Caco-2 (cell line): ENCODE results near the gene EWSR1. TPM values are rescaled to one million over a fixed set of nuclear protein-coding genes. Genes with fewer than 3 reads are reported as not detected.

Source experiments
- BruUV-seq: library from RNA; stranded (reverse); fragments of 400-500 nt; replicated peaks from 2 replicates; lab custom pipeline; 2021; lab: Mats Ljungman, UMichigan
- CTCF ChIA-PET: fragments of 300-600 bp; sonication (Branson Sonifier 250); formaldehyde crosslinking; loops from one replicate; lab custom pipeline; 2022; ENCODE audit warnings: antibody characterized with exemption; lab: Charles Lee
- POLR2A ChIA-PET: fragments of 300-600 bp; sonication (Branson Sonifier 250); formaldehyde crosslinking; loops from one replicate; lab custom pipeline; 2022; ENCODE audit warnings: antibody characterized with exemption; lab: Charles Lee
- DNase-seq, 2 experiments: peaks; one replicate each; pipeline versions ENCODE4 v3.0.0 to v3.0.0-alpha.2; 2020 to 2022
- H3K27me3 ChIP-seq: replicated peaks from 2 replicates; pipeline ENCODE4 v1.6.0; 2011; ENCODE audit warnings: low read length; ENCODE audit not compliant: control insufficient read depth, insufficient read depth
- H3K36me3 ChIP-seq: 2 replicates; pipeline ENCODE4 v1.5.1; 2011; ENCODE audit warnings: low read length; ENCODE audit not compliant: control insufficient read depth, insufficient read depth
- H3K4me1 ChIP-seq: fragments of 250-450 bp; sonication (Bioruptor Pico); 2 replicates; pipeline ENCODE4 v1.5.1; 2020; ENCODE audit warnings: mild to moderate bottlenecking
- H3K4me3 ChIP-seq: 2 replicates; pipeline ENCODE4 v1.5.1; 2011; ENCODE audit warnings: low read depth, mild to moderate bottlenecking, control low read depth, low read length
- H3K9me3 ChIP-seq: fragments of 250-450 bp; sonication (Bioruptor Pico); 2 replicates; pipeline ENCODE4 v1.5.1; 2020; ENCODE audit warnings: mild to moderate bottlenecking, moderate library complexity
- H3K27ac Mint-ChIP-seq: one replicate; pipeline ENCODE4 v1.8.0; 2022; ENCODE audit warnings: mixed read lengths; ENCODE audit not compliant: unreplicated experiment
- H3K27me3 Mint-ChIP-seq: one replicate; pipeline ENCODE4 v1.8.0; 2022; ENCODE audit warnings: mixed read lengths; ENCODE audit not compliant: insufficient read depth, unreplicated experiment
- H3K36me3 Mint-ChIP-seq: one replicate; pipeline ENCODE4 v1.8.0; 2022; ENCODE audit warnings: mild to moderate bottlenecking, mixed read lengths; ENCODE audit not compliant: insufficient read depth, unreplicated experiment
- H3K4me1 Mint-ChIP-seq: one replicate; pipeline ENCODE4 v1.8.0; 2022; ENCODE audit warnings: low read depth, mixed read lengths; ENCODE audit not compliant: unreplicated experiment
- H3K4me3 Mint-ChIP-seq: one replicate; pipeline ENCODE4 v1.8.0; 2022; ENCODE audit warnings: mild to moderate bottlenecking, moderate library complexity, mixed read lengths; ENCODE audit not compliant: unreplicated experiment
- H3K9me3 Mint-ChIP-seq: one replicate; pipeline ENCODE4 v1.8.0; 2022; ENCODE audit warnings: mixed read lengths; ENCODE audit not compliant: unreplicated experiment
- intact Hi-C: fragments of 100-400 bp; cut with micrococcal nuclease; formaldehyde crosslinking; loops from one replicate; pipeline ENCODE4 v1.10.0; 2022; ENCODE audit not compliant: unreplicated experiment
- total RNA-seq: library from RNA; stranded (reverse); gene quantifications from 2 replicates; pipeline ENCODE4 v1.2.3, GENCODE V29; 2022
- TF ChIP-seq, protein P1 (sequence below), 2 experiments: fragments of 200-600 bp in 1 of 2; IDR thresholded peaks; 1 replicate in 1 of 2; 2 replicates in 1 of 2; pipeline versions ENCODE4 v1.5.1 to v1.8.0; 2011 to 2022; ENCODE audit warnings: antibody characterized with exemption in 1 of 2, control low read depth in 1 of 2, inconsistent platforms in 1 of 2, low read depth in 1 of 2, low read length in 1 of 2, mild to moderate bottlenecking in 1 of 2, moderate library complexity in 1 of 2; ENCODE audit not compliant: insufficient read depth in 1 of 2, severe bottlenecking in 1 of 2, unreplicated experiment in 1 of 2

Gene EWSR1
- total RNA-seq, 1 experiment from 2014 or later, result 358 TPM

GRCh38 chr22:29331213-29331612, 63.1 kb downstream of the EWSR1 start:
- Mint-ChIP-seq H3K27me3 (no peaks in the 10 kb centered on the region), H3K4me3 (no peak overlapping the region), H3K9me3 (no peaks in the 10 kb centered on the region), H3K27ac (no peak overlapping the region), H3K36me3 (peaks cover 14% of the 10 kb centered on the region), H3K4me1 (no peaks in the 10 kb centered on the region)
- no peaks in the 10 kb centered on the region for H3K9me3 ChIP-seq
- H3K27me3 ChIP-seq, result no peaks in the 10 kb centered on the region
- no peaks in the 10 kb centered on the region for H3K4me1 ChIP-seq
- no TSS peak for BruUV-seq
- intact Hi-C loops, result no loop called here
- no peak for DNase-seq
- POLR2A ChIA-PET, result no interaction called here
- TF ChIP-seq, protein P1, sequence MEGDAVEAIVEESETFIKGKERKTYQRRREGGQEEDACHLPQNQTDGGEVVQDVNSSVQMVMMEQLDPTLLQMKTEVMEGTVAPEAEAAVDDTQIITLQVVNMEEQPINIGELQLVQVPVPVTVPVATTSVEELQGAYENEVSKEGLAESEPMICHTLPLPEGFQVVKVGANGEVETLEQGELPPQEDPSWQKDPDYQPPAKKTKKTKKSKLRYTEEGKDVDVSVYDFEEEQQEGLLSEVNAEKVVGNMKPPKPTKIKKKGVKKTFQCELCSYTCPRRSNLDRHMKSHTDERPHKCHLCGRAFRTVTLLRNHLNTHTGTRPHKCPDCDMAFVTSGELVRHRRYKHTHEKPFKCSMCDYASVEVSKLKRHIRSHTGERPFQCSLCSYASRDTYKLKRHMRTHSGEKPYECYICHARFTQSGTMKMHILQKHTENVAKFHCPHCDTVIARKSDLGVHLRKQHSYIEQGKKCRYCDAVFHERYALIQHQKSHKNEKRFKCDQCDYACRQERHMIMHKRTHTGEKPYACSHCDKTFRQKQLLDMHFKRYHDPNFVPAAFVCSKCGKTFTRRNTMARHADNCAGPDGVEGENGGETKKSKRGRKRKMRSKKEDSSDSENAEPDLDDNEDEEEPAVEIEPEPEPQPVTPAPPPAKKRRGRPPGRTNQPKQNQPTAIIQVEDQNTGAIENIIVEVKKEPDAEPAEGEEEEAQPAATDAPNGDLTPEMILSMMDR (IDR thresholded peaks at IDR 0.05; ENCODE audit: insufficient read depth in 1 of 2, low read depth in 1 of 2, low read length in 1 of 2, severe bottlenecking in 1 of 2, unreplicated experiment in 1 of 2), result no peak
- CTCF ChIA-PET, result no interaction called here
- peaks cover 1% of the 10 kb centered on the region for H3K36me3 ChIP-seq
- no peak overlapping the region for H3K4me3 ChIP-seq

DNA sequence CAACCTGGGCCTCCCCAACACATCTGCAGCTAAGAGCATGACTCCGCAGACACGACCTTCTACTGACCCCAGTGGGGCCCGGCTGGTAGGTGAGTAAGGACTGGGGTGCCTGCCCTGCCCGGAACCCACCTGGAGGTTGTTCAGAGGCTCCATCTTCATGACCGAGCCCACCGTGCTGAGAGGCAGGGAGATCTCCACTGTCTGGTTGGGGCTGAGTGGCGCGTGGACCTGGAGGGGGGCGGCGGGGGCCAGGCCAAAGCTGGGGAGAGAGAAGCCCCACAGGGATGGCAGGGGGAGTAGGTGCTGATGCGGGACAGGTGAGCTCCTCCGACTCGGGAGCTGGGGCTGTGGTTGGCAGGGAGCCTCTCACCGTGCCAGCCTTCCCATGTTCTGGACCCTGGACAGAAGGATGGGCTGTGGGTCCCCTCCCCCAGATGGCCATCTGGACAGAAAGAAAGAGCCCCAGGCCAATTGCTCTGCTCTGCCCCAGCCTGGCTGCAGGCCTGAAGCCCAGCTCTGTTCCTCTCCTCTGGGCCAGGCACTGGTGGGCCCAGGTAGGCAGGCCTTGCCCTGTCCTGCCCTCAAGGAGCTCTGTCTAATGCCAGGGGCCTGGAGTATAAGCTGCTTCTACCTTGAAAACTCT, 63.7 kb downstream of the EWSR1 start:
- no peak overlapping the region for H3K4me3 ChIP-seq
- no peaks in the 10 kb centered on the region for H3K27me3 Mint-ChIP-seq
- H3K9me3 Mint-ChIP-seq, result no peaks in the 10 kb centered on the region
- no peak for DNase-seq
- H3K27me3 ChIP-seq, result no peaks in the 10 kb centered on the region
- ChIA-PET CTCF (no interaction called here), POLR2A (no interaction called here)
- intact Hi-C loops, result no loop called here
- H3K4me3 Mint-ChIP-seq, result no peak overlapping the region
- peaks cover 14% of the 10 kb centered on the region for H3K36me3 Mint-ChIP-seq
- TF ChIP-seq, protein P1 (IDR thresholded peaks at IDR 0.05; ENCODE audit: insufficient read depth in 1 of 2, low read depth in 1 of 2, low read length in 1 of 2, severe bottlenecking in 1 of 2, unreplicated experiment in 1 of 2), result no peak
- no peaks in the 10 kb centered on the region for H3K4me1 ChIP-seq
- H3K36me3 ChIP-seq, result peaks cover 1% of the 10 kb centered on the region
- H3K4me1 Mint-ChIP-seq, result no peaks in the 10 kb centered on the region
- no peaks in the 10 kb centered on the region for H3K9me3 ChIP-seq
- H3K27ac Mint-ChIP-seq, result no peak overlapping the region
- BruUV-seq, result no TSS peak

- H3K4me3 ChIP-seq, result no peak overlapping the region
- H3K4me1 ChIP-seq, result no peaks in the 10 kb centered on the region
- TF ChIP-seq, protein P1 (IDR thresholded peaks at IDR 0.05; ENCODE audit: insufficient read depth in 1 of 2, low read depth in 1 of 2, low read length in 1 of 2, severe bottlenecking in 1 of 2, unreplicated experiment in 1 of 2), result no peak
- Mint-ChIP-seq H3K27ac (no peak overlapping the region), H3K4me3 (no peak overlapping the region), H3K9me3 (no peaks in the 10 kb centered on the region), H3K27me3 (no peaks in the 10 kb centered on the region), H3K36me3 (peaks cover 23% of the 10 kb centered on the region), H3K4me1 (no peaks in the 10 kb centered on the region)
- ChIA-PET POLR2A (no interaction called here), CTCF (no interaction called here)
- no peaks in the 10 kb centered on the region for H3K9me3 ChIP-seq
- peaks cover 1% of the 10 kb centered on the region for H3K36me3 ChIP-seq
- BruUV-seq, result no TSS peak
- intact Hi-C loops, result no loop called here
- H3K27me3 ChIP-seq, result no peaks in the 10 kb centered on the region
- DNase-seq, result no peak
Measured at GRCh38 chr22:29332886-29333496, 64.9 kb downstream of the EWSR1 start.
